ENCODE data around the gene MED14. TPM values are rescaled to one million over a fixed set of nuclear protein-coding genes. Genes with fewer than 3 reads are reported as not detected.

MED14 gene
- total and polyA plus RNA-seq, 2 donors (not counting 1 experiment from before 2014, with no cell fraction given): 26.4 to 63.5 TPM

- POLR2A ChIA-PET: no interaction called here
These were observed 97.7 kb downstream of the MED14 start for GRCh38 chrX:40637687-40638086.

GRCh38 chrX:40632199-40632598 lies 103.1 kb downstream of the MED14 start:
- Mint-ChIP-seq H3K27me3 (no peaks in the 10 kb centered on the region), H3K4me3 (no peak overlapping the region), H3K4me1 (peaks cover 19% of the 10 kb centered on the region), H3K9me3 (ENCODE audit: insufficient read depth) (no peaks in the 10 kb centered on the region), H3K27ac (peak overlapping the region; percentile 63)
- intact Hi-C loops (cut with micrococcal nuclease): no loop called here
- peaks cover 14 to 15% of the 10 kb centered on the region in 2 donors for H3K4me1 ChIP-seq (ENCODE audit: control insufficient read depth in 2 of 2, insufficient read depth in 2 of 2, low read length in 2 of 2)
- 60% methylated on average over 1 of the region's 4 CpGs for WGBS (ENCODE audit: insufficient coverage)
- DNase-seq: peak; percentile 22
- ChIA-PET POLR2A (no interaction called here), CTCF (interaction anchor here (0.9 kb wide), 1 partner anchor 161 kb away, joined by 3 read pairs; no protein-coding TSS in a partner anchor)
- H3K9ac ChIP-seq (ENCODE audit: low read length): no peak overlapping the region
- peaks cover 0 to 58% of the 10 kb centered on the region in 2 experiments for H3K36me3 ChIP-seq (replicated peaks in 1 of 2; ENCODE audit: control extremely low read depth in 1 of 2, control insufficient read depth in 1 of 2, extremely low read depth in 1 of 2, insufficient read depth in 2 of 2, low read length in 1 of 2)
- no peaks in the 10 kb centered on the region for H3K9me3 ChIP-seq (ENCODE audit: control extremely low read depth in 1 of 3, control insufficient read depth in 2 of 3, insufficient read depth in 1 of 3, low read length in 2 of 3)
- peak overlapping the region in 1 of 2 donors; percentile 60 for H3K27ac ChIP-seq (ENCODE audit: low read length in 2 of 2)
- H3K4me3 ChIP-seq (ENCODE audit: control extremely low read depth in 1 of 5, extremely low read depth in 1 of 5, insufficient read depth in 1 of 5, low read depth in 2 of 5, low read length in 4 of 5): no peak overlapping the region
- H3K79me2 ChIP-seq (ENCODE audit: control insufficient read depth, insufficient read depth, low read length): peaks cover 31% of the 10 kb centered on the region
- H3K4me2 ChIP-seq (replicated peaks; ENCODE audit: low read depth, low read length, poor library complexity, severe bottlenecking): no peak overlapping the region
- no peaks in the 10 kb centered on the region for H3K27me3 ChIP-seq (replicated peaks in 1 of 4; ENCODE audit: control extremely low read depth in 1 of 4, control insufficient read depth in 3 of 4, insufficient read depth in 4 of 4, low read length in 3 of 4)
- peaks cover 51% of the 10 kb centered on the region for H4K20me1 ChIP-seq (ENCODE audit: control insufficient read depth, insufficient read depth, low read length, poor library complexity, severe bottlenecking)
- H2AFZ ChIP-seq (ENCODE audit: insufficient read depth, low read depth, low read length, poor library complexity, severe bottlenecking): no peak overlapping the region
- peak; percentile 24 for ATAC-seq (ENCODE audit: low read depth)
- no peak for TF ChIP-seq EZH2 (IDR thresholded peaks at IDR 0.05; ENCODE audit: borderline replicate concordance, insufficient read depth, low read depth, low read length, poor library complexity, severe bottlenecking)
- TF ChIP-seq, protein P1, sequence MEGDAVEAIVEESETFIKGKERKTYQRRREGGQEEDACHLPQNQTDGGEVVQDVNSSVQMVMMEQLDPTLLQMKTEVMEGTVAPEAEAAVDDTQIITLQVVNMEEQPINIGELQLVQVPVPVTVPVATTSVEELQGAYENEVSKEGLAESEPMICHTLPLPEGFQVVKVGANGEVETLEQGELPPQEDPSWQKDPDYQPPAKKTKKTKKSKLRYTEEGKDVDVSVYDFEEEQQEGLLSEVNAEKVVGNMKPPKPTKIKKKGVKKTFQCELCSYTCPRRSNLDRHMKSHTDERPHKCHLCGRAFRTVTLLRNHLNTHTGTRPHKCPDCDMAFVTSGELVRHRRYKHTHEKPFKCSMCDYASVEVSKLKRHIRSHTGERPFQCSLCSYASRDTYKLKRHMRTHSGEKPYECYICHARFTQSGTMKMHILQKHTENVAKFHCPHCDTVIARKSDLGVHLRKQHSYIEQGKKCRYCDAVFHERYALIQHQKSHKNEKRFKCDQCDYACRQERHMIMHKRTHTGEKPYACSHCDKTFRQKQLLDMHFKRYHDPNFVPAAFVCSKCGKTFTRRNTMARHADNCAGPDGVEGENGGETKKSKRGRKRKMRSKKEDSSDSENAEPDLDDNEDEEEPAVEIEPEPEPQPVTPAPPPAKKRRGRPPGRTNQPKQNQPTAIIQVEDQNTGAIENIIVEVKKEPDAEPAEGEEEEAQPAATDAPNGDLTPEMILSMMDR (IDR thresholded peaks at IDR 0.05): no peak

More at GRCh38 chrX:40637687-40638086, 97.7 kb downstream of the MED14 start:
- WGBS (ENCODE audit: insufficient coverage): no CpG with 5 or more reads among the region's 3 CpGs
- H3K9me3 Mint-ChIP-seq (ENCODE audit: insufficient read depth): no peaks in the 10 kb centered on the region
- H3K27ac Mint-ChIP-seq: no peak overlapping the region
- H3K27me3 Mint-ChIP-seq: no peaks in the 10 kb centered on the region
- H3K4me3 Mint-ChIP-seq: no peak overlapping the region
- no peak for DNase-seq
- Histone ChIP-seq H3K9me3 (ENCODE audit: control extremely low read depth in 1 of 3, control insufficient read depth in 2 of 3, insufficient read depth in 1 of 3, low read length in 2 of 3) (no peaks in the 10 kb centered on the region), H3K4me1 (ENCODE audit: control insufficient read depth in 2 of 2, insufficient read depth in 2 of 2, low read length in 2 of 2) (peaks cover 14 to 17% of the 10 kb centered on the region in 2 donors), H4K20me1 (ENCODE audit: control insufficient read depth, insufficient read depth, low read length, poor library complexity, severe bottlenecking) (peaks cover 78% of the 10 kb centered on the region), H3K4me2 (replicated peaks; ENCODE audit: low read depth, low read length, poor library complexity, severe bottlenecking) (no peak overlapping the region), H3K4me3 (ENCODE audit: control extremely low read depth in 1 of 5, extremely low read depth in 1 of 5, insufficient read depth in 1 of 5, low read depth in 2 of 5, low read length in 4 of 5) (no peak overlapping the region), H3K27me3 (replicated peaks in 1 of 4; ENCODE audit: control extremely low read depth in 1 of 4, control insufficient read depth in 3 of 4, insufficient read depth in 4 of 4, low read length in 3 of 4) (no peaks in the 10 kb centered on the region), H3K9ac (ENCODE audit: low read length) (no peak overlapping the region), H3K27ac (ENCODE audit: low read length in 2 of 2) (no peak overlapping the region), H3K36me3 (replicated peaks in 1 of 2; ENCODE audit: control extremely low read depth in 1 of 2, control insufficient read depth in 1 of 2, extremely low read depth in 1 of 2, insufficient read depth in 2 of 2, low read length in 1 of 2) (peaks cover 3 to 68% of the 10 kb centered on the region in 2 experiments), H3K79me2 (ENCODE audit: control insufficient read depth, insufficient read depth, low read length) (peaks cover 85% of the 10 kb centered on the region), H2AFZ (ENCODE audit: insufficient read depth, low read depth, low read length, poor library complexity, severe bottlenecking) (no peak overlapping the region)
- intact Hi-C loops (cut with micrococcal nuclease): no loop called here
- CTCF ChIA-PET: no interaction called here
- no peak for ATAC-seq (ENCODE audit: low read depth)
- TF ChIP-seq, protein P1 (IDR thresholded peaks at IDR 0.05): no peak
- TF ChIP-seq EZH2 (IDR thresholded peaks at IDR 0.05; ENCODE audit: borderline replicate concordance, insufficient read depth, low read depth, low read length, poor library complexity, severe bottlenecking): no peak
- peaks cover 23% of the 10 kb centered on the region for H3K4me1 Mint-ChIP-seq

Measured in B cell (primary cell).